ENCODE results near the gene PDPN.
A peak's percentile ranks its signal among the peaks of the same experiment; 100 is the strongest.

PDPN gene

GRCh38 chr1:13646521-13646920 is 62.9 kb downstream of the PDPN start:
- DNase-seq (ENCODE audit: low read depth), result no peak
- no peak overlapping the region for H3K4me3 ChIP-seq (replicated peaks; ENCODE audit: low read depth, low read length)
- TF ChIP-seq CTCF (IDR thresholded peaks at IDR 0.05; ENCODE audit: low read length, missing control alignments), result no peak

DNA sequence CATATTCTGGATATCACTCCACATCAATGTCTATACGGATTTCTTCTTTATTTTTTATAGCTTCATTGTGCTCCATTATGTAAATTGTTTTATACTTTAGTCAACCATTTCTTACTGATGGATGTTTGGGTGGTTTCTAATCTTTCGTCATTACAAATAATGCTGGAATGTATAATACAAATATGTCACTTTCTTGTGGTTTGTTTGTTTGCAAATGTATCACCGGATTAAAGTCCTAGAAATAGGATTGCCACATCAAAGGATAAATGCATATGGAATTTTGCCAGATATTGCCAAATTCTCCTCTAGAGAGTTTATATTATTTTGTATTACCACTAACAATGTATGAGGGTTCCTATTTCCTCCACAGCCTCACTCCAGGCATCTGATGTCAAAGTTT is 67.6 kb downstream of the PDPN start:
- H3K4me3 ChIP-seq (replicated peaks; ENCODE audit: low read depth, low read length), result no peak overlapping the region
- DNase-seq (ENCODE audit: low read depth), result peak; percentile 69
- TF ChIP-seq CTCF (IDR thresholded peaks at IDR 0.05; ENCODE audit: low read length, missing control alignments), result no peak

GRCh38 chr1:13652238-13652637 is 68.6 kb downstream of the PDPN start:
- TF ChIP-seq CTCF (IDR thresholded peaks at IDR 0.05; ENCODE audit: low read length, missing control alignments), result no peak
- H3K4me3 ChIP-seq (replicated peaks; ENCODE audit: low read depth, low read length), result no peak overlapping the region
- peak; percentile 20 for DNase-seq (ENCODE audit: low read depth)

DNA sequence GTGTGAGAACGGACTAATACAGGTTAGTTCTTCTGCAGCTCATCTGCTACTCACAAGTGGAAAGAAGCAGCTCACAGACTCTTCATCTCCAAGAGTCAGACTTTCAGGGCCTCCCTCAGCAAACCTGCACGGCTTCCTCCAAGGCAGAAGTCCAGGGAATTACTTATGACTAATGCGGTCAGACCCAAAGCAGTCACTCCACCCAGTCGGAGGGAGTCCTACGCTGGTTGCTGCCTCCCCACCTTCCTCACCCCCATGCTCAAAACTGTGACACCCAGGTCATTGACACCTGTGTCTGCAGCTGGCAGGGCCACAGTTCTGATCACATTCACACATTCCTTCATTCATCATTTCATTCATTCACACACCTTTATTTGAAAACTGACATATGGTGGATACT is 77.9 kb downstream of the PDPN start:
- H3K4me3 ChIP-seq (replicated peaks; ENCODE audit: low read depth, low read length), result no peak overlapping the region
- DNase-seq (ENCODE audit: low read depth), result peak; percentile 11
- TF ChIP-seq CTCF (IDR thresholded peaks at IDR 0.05; ENCODE audit: low read length, missing control alignments), result no peak

DNA sequence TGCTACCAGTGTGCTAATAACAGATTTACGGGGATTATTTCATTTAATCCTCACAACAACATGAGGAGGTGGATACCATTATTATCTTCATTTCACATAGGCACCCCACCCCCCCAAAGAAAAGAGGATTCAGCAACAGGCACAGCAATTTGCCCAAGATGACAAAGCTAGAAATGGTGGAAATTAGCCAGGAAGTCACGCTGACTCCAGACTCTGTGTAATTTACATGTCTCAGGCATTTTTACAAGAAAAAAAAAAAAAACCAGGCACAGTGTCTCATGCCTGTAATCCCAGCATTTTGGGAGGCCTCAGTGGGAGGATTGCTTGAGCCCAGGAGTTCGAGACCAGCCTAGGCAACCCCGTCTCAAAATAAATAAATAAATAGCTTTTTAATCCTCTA is 78.9 kb downstream of the PDPN start:
- no peak overlapping the region for H3K4me3 ChIP-seq (replicated peaks; ENCODE audit: low read depth, low read length)
- TF ChIP-seq CTCF (IDR thresholded peaks at IDR 0.05; ENCODE audit: low read length, missing control alignments), result no peak
- DNase-seq (ENCODE audit: low read depth), result peak; percentile 48

- no peak overlapping the region for H3K4me3 ChIP-seq (replicated peaks; ENCODE audit: low read depth, low read length)
- peak; percentile 3 for DNase-seq (ENCODE audit: low read depth)
Measured at GRCh38 chr1:13663969-13664368, 80.3 kb downstream of the PDPN start.

More at GRCh38 chr1:13663969-13664368, 80.3 kb downstream of the PDPN start:
- TF ChIP-seq CTCF (IDR thresholded peaks at IDR 0.05; ENCODE audit: low read length, missing control alignments), result no peak
